GM19372 (cell line): ENCODE measurements around the gene KIAA0408.

Experiments
- ATAC-seq: cut with Tn5 transposase; IDR thresholded peaks from one replicate; pipeline ENCODE4 v1.9.1; 2021; ENCODE audit warnings: mild to moderate bottlenecking, low read depth, moderate library complexity; ENCODE audit not compliant: unreplicated experiment

KIAA0408 gene

GRCh38 chr6:127459231-127459641, at the start of gene KIAA0408:
KIAA0408 (minus strand) TSS chr6:127459389; CDS start chr6:127453981, 5,408 bp downstream.
- ATAC-seq = no peak

- ATAC-seq = no peak
Observed at GRCh38 chr6:127506894-127507293, 47.7 kb upstream of the KIAA0408 start.

- no peak for ATAC-seq
Observed at GRCh38 chr6:127503022-127503421, 43.8 kb upstream of the KIAA0408 start.

GRCh38 chr6:127497410-127497809, 38.2 kb upstream of the KIAA0408 start:
- ATAC-seq = no peak

DNA sequence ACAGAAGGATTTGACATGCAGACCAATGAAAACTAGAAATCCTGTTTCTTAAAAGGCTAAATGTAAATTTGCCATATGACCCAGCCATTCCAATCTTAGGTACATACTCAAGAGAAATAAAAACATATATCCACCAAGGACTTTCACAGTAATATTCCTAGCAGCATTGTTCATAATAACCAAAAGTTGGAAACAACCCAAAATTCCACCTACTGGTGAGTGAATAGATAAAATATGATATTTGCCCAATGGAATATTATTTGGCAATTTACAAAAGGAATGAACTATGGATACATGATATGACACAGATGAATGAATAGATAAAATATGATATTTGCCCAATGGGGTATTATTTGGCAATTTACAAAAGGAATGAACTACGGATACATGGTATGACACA, 37.3 kb upstream of the KIAA0408 start:
- ATAC-seq = no peak

GRCh38 chr6:127494240-127494767, 35.1 kb upstream of the KIAA0408 start:
- no peak for ATAC-seq

GRCh38 chr6:127489248-127489647, 30.1 kb upstream of the KIAA0408 start:
- ATAC-seq = no peak

DNA sequence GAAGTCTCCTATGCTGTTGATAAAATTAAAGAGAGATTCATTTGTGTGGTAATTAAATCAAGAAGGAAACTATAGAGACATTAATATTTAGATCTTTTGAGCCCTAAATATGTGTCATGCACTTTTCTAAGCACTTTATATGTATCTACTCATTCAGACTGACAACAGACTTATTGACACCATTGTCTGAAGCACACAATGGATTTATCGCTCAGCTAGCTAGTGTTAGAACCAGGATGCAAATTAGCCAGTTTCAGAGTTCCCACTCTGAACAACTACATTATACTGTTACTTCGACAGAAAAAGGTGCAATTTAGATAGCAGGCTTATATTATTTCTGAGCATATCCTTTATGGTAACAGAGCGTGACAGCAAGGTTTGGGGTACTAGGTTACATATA, 27.7 kb upstream of the KIAA0408 start:
- no peak for ATAC-seq

GRCh38 chr6:127484212-127484863, 25.1 kb upstream of the KIAA0408 start:
- ATAC-seq = peak; percentile 99

DNA sequence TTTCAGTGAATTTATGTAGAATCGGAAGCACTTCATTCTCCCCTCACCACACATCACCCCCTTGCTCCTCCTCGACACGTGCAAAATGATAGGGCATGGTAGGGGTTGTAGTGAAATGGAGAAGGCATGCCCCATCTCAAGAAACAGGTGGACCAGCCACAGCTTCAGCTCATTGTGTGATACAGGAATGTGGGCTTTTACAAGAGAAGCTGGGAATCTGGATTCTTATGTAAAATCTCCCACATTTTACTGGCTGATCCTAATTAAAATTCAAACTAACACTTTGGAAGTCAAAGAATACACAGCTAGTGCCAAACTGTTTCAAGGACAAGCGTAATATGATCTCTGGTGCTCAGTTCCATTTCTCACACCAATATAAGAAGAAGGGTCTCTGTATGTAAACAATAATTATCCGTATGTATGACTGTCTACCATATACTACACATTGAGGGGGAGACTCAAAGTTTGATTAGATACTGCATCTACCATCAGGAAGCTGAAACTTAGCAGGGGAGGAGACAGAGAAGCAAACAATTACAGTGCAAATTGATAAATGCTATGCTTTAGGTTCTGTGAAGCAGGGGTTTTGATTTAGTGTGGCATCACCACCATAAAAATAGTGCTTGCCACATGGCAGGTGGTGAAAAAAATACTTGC, 24.3 kb upstream of the KIAA0408 start:
- peak; percentile 9 for ATAC-seq

DNA sequence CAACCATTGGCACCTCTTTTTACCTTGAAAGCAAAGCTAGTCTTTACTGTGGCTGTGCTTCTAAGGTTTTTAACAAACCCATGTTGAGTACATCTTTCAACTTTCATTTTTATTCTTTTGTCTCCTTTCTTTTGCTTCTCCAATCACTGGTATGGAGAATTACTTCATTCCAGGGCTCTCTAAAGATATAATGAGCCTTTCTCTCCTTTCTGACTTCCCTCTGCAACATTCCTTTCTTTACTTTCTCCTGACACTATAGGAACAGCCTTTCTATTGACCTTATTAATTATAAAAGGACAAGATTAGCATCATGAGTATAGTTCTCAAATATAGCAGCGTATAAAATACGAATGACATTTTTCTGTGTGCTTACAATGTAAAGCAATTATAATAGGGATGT, 23.1 kb upstream of the KIAA0408 start:
- no peak for ATAC-seq

DNA sequence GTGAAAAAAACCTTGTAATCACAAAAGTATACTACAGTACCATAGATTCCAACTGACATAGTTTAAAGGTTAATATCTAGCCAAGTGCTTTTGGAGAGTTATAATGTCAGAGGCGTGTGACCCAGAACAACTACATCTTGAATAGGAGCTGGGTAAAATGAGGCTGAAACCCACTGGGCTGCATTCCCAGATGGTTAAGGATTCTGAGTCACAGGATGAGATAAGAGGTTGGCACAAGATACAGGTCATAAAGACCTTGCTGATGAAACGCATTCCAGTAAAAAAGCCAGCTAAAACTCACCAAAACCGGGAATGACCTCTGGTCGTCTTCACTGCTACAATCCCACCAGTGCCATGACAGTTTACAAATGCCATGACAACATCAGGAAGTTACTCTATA, 22.4 kb upstream of the KIAA0408 start:
- ATAC-seq = no peak

DNA sequence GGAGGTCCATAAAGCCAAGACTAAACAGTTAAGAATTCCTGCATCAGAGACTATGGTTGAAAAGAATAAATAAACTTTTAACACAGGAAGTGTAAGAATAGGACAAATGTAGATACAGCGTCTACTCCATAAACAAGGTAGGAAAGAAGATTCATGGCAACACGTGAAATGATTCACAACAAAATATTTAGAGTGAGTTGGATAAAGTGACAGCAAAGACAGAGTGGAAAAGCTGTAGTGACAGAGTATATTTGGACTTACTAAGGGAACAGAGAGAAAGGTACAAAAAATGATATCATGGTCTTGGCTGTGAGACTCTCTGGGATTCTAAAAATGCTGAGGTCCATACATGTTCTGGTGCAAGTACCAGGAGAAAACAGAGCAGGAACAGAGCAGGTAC, 21.9 kb upstream of the KIAA0408 start:
- no peak for ATAC-seq

- no peak for ATAC-seq
Observed at GRCh38 chr6:127477658-127478057, 18.5 kb upstream of the KIAA0408 start.

GRCh38 chr6:127475823-127476176, 16.6 kb upstream of the KIAA0408 start:
- ATAC-seq = no peak

DNA sequence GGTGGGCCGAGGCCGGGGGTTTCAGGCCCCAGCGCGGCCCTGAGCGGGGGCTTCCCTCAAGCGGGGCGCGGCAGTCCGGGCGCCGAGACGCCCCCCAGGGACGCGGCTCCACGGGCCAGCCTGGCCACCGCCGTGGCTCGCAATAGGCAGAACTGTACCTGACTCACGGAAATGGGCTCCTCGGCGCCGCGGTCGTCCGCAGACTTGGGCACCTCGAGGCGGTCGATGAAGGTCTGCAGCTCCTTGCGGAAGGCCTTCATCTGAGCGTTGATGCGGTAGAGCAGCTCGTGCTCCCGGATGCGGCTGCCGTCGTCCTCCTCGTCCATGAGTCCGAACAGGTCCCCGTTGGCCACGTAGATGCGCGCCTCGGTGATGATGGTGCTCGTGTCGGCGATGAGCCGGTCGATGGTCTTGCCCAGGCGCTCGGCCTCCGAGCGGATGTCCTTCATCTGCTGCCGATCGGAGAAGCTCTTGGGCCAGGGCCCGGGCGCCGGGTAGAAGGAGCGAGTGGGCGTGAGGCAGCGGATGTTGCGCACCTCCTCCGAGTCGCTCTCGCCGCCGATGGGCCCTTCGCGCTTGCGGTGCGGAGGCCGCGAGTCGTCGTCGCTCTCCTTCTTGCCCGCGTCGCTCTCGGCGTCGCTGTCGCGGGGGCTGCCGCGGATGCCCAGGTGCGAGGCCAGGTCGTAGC, 16.1 kb upstream of the KIAA0408 start:
- no peak for ATAC-seq

- peak; percentile 67 for ATAC-seq
Observed at GRCh38 chr6:127471379-127472255, 12.4 kb upstream of the KIAA0408 start.

DNA sequence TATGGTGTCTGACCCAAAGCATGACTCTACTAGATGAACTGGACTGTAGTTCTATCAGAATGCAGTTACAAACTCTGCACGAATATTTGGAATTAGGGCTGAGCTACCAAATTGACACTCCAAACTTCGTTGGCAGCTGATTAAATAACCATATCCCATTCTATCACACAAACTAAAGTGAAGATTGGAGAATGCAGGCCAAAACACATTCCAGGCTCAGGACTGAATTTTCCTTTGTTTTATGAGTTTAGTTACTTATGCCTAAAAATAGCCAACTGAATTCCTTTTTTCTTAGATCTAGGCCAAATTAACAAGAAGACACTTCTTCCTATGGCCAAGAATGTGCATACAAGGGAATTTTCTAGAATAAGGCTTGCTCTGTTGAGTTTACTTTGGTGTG, 9.7 kb upstream of the KIAA0408 start:
- ATAC-seq = no peak

DNA sequence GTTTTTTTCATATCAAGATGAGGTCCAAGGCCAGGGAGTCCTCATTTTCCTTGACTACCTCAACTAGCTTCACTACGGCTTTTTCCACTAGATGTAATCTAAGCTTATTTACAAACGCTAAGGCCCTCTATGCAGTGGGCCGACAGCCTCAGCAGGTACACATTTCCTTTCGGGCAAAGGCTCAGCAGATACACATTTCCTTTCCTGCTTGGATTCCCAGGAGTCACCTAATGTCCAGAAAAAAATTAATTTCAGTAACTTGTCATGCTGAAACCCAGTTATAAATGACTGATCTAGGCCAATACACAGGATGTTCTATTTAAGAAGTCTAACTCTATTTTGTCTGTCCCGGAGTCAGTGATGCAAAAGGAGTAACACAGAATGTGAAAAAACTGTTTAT, 7.2 kb upstream of the KIAA0408 start:
- no peak for ATAC-seq

DNA sequence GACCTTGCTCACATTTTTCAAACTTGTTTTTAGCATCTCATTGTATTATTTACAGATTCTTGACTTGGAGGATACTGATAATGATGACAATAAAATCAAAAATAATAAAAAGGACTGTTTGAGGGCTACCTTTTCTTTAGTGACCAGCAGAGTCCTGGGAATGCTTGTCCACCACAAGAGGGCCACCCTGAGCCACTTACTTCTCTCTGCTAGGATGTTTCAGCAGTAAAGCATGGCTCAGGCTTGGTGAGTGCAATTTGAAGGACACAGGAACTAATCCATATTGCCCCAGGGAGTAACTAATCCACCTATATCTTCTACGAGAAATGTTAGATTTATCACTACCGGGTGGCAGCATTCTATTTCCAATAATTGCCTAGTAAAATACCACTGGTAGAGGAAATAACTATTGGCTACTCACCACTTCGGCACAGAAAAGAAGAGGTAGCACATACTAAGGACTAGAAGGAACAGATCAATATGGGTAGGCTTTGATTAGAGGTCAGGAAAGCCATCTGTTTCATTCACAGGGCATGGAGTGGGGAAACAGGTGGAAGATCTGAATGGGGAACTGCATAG, 5.8 kb upstream of the KIAA0408 start:
- peak; percentile 92 for ATAC-seq
